CD4-positive, alpha-beta memory T cell (primary cell): ENCODE measurements around the gene RTP2. TPM values are rescaled to one million over a fixed set of nuclear protein-coding genes. Genes with fewer than 3 reads are reported as not detected.
"Not testable (repeated sequence)": the region's sequence is repeated elsewhere in the genome, so short reads cannot be mapped to it uniquely, and the experiment has no call there.

Experiments
- CTCF ChIA-PET: fragments of 350-600 bp; sonication (Branson Sonifier 250); formaldehyde crosslinking; loops from one replicate; lab custom pipeline; 2021; ENCODE audit warnings: inconsistent platforms; ENCODE audit not compliant: partially characterized antibody; lab: Charles Lee
- POLR2A ChIA-PET: fragments of 350-600 bp; sonication (Branson Sonifier 250); formaldehyde crosslinking; loops from one replicate; lab custom pipeline; 2021; ENCODE audit not compliant: partially characterized antibody; lab: Charles Lee
- DNase-seq, 5 donors: peaks; one replicate each; pipeline versions ENCODE4 v3.0.0 to v3.0.0-alpha.2; 2020 to 2022; ENCODE audit warnings: mixed read lengths in 1 of 5
- H3K27ac ChIP-seq: one replicate; pipeline ENCODE4 v1.7.0; 2013; ENCODE audit warnings: low read depth, low read length
- H3K27me3 ChIP-seq: 2 replicates; pipeline ENCODE4 v1.7.0; 2013; ENCODE audit warnings: mild to moderate bottlenecking, low read length, moderate library complexity; ENCODE audit not compliant: insufficient read depth
- H3K36me3 ChIP-seq: 2 replicates; pipeline ENCODE4 v1.7.0; 2013; ENCODE audit warnings: mild to moderate bottlenecking, low read length, moderate library complexity; ENCODE audit not compliant: insufficient read depth
- H3K4me1 ChIP-seq: 2 replicates; pipeline ENCODE4 v1.7.0; 2013; ENCODE audit warnings: mild to moderate bottlenecking, low read length, moderate library complexity; ENCODE audit not compliant: insufficient read depth
- H3K4me3 ChIP-seq, 2 donors: one replicate each; pipeline ENCODE4 v1.7.0; 2013; ENCODE audit warnings: low read length in 2 of 2, mild to moderate bottlenecking in 1 of 2
- H3K9me3 ChIP-seq, 2 donors: one replicate each; pipeline ENCODE4 v1.7.0; 2013; ENCODE audit warnings: low read length in 2 of 2, control low read depth in 1 of 2; ENCODE audit not compliant: control insufficient read depth in 1 of 2
- H3K27ac Mint-ChIP-seq, 7 donors: one replicate each; pipeline ENCODE4 v1.8.0; 2020 to 2021; ENCODE audit warnings: mixed read lengths in 7 of 7, mild to moderate bottlenecking in 6 of 7, inconsistent platforms in 3 of 7, moderate library complexity in 3 of 7
- H3K27me3 Mint-ChIP-seq, 2 donors: one replicate each; pipeline ENCODE4 v1.8.0; 2020 to 2021; ENCODE audit warnings: mixed read lengths in 2 of 2
- H3K36me3 Mint-ChIP-seq, 2 donors: one replicate each; pipeline ENCODE4 v1.8.0; 2020 to 2021; ENCODE audit warnings: mixed read lengths in 2 of 2, inconsistent platforms in 1 of 2, mild to moderate bottlenecking in 1 of 2
- H3K4me1 Mint-ChIP-seq, 4 donors: one replicate each; pipeline ENCODE4 v1.8.0; 2020 to 2021; ENCODE audit warnings: mixed read lengths in 4 of 4, mild to moderate bottlenecking in 1 of 4
- H3K4me3 Mint-ChIP-seq, 8 donors: one replicate each; pipeline ENCODE4 v1.8.0; 2020 to 2021; ENCODE audit warnings: mixed read lengths in 8 of 8, mild to moderate bottlenecking in 7 of 8, moderate library complexity in 6 of 8, inconsistent platforms in 3 of 8
- H3K9me3 Mint-ChIP-seq, 8 donors: one replicate each; pipeline ENCODE4 v1.8.0; 2020 to 2021; ENCODE audit warnings: mixed read lengths in 8 of 8, mild to moderate bottlenecking in 5 of 8, inconsistent platforms in 3 of 8, moderate library complexity in 1 of 8
- intact Hi-C: fragments of 100-400 bp; cut with micrococcal nuclease; formaldehyde crosslinking; loops from one replicate; pipeline ENCODE4 v1.15.1; 2023
- polyA plus RNA-seq, 2 donors: library from polyadenylated mRNA; unstranded; fragments of 300-500 nt; fragmentation: Illumina TruSeq; gene quantifications; one replicate each; pipeline ENCODE4 v1.2.3, GENCODE V29; 2021
- total RNA-seq, 2 experiments: library from RNA; stranded (reverse); gene quantifications; one replicate each; pipeline ENCODE4 v1.2.3, GENCODE V29; 2021

The RTP2 gene
- total and polyA plus RNA-seq, 4 experiments from 2014 or later = not detected

DNA sequence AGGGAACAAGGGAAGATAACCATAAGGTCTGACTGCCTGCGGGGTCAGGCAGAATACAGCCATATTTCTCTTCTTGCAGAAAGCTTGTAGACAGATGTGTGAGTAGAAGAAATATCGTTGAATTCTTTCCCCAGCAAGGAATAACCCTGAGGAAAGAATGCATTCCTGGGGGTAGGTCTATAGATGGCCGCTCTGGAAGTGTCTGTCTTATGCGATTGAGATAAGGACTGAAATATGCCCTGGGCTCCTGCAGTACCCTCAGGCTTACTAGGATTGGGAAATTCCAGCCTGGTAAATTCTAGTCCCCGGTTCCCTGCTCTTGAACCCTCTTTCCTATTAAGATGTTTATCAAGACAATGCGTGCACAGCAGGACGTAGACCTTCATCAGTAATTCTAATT lies 16.4 kb downstream of the RTP2 start:
- Mint-ChIP-seq H3K9me3 (peaks cover 0 to 24% (median 17%) of the 10 kb centered on the region in 8 donors), H3K4me1 (no peaks in the 10 kb centered on the region), H3K27ac (no peak overlapping the region), H3K36me3 (no peaks in the 10 kb centered on the region), H3K4me3 (no peak overlapping the region), H3K27me3 (peaks cover 12 to 15% of the 10 kb centered on the region in 2 donors)
- Histone ChIP-seq H3K27ac (no peak overlapping the region), H3K36me3 (no peaks in the 10 kb centered on the region), H3K4me1 (no peaks in the 10 kb centered on the region), H3K9me3 (no peaks in the 10 kb centered on the region), H3K4me3 (no peak overlapping the region), H3K27me3 (no peaks in the 10 kb centered on the region)
- DNase-seq = no peak
- ChIA-PET CTCF (interaction anchor here (12.9 kb wide), 1 partner anchor 363 kb away, joined by 464 read pairs; no protein-coding TSS in a partner anchor), POLR2A (no interaction called here)
- intact Hi-C loops = no loop called here

- ChIA-PET POLR2A (interaction anchor here (0.6 kb wide), 1 partner anchor 467 kb away, joined by 3 read pairs; no protein-coding TSS in a partner anchor), CTCF (interaction anchor here (1.3 to 12.9 kb wide), 3 partner anchors 8 to 361 kb away, joined by 4 to 464 read pairs (median 4); partner anchors contain the start of gene RTP2)
- Mint-ChIP-seq H3K27me3 (peaks cover 18 to 22% of the 10 kb centered on the region in 2 donors), H3K9me3 (peaks cover 0 to 24% (median 17%) of the 10 kb centered on the region in 8 donors), H3K4me3 (no peak overlapping the region), H3K36me3 (no peaks in the 10 kb centered on the region), H3K27ac (no peak overlapping the region), H3K4me1 (no peaks in the 10 kb centered on the region)
- no peaks in the 10 kb centered on the region for H3K27me3 ChIP-seq
- intact Hi-C loops = no loop called here
- DNase-seq = no peak
- H3K9me3 ChIP-seq = no peaks in the 10 kb centered on the region
- no peak overlapping the region for H3K27ac ChIP-seq
- H3K4me3 ChIP-seq = no peak overlapping the region
- no peaks in the 10 kb centered on the region for H3K36me3 ChIP-seq
- no peaks in the 10 kb centered on the region for H3K4me1 ChIP-seq
Observed at GRCh38 chr3:187684880-187685279, 17.5 kb downstream of the RTP2 start.

DNA sequence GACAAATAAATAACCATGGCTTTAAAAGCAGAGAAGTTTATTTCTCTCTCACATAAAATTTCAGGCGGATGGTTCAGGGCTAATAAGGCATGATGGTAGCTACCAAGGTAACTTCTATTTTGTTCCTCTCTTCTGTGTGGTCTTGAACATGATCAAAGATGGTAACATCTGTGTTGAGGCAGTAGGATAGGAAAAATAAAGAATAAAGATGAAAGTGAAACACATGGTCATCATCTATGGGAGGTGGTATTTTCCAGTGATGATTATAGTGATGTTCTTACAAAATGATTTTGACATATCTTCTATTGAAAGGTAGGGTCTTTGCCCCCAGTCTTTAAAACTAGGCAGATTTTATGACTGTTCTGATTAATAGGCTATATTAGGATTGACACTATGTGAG lies 17.9 kb downstream of the RTP2 start:
- Mint-ChIP-seq H3K4me3 (no peak overlapping the region), H3K27ac (no peak overlapping the region), H3K9me3 (peaks cover 0 to 24% (median 17%) of the 10 kb centered on the region in 8 donors), H3K27me3 (peaks cover 21 to 26% of the 10 kb centered on the region in 2 donors), H3K36me3 (no peaks in the 10 kb centered on the region), H3K4me1 (peaks cover 0 to 2% (median 0%) of the 10 kb centered on the region in 4 donors)
- no peak for DNase-seq
- H3K27me3 ChIP-seq = no peaks in the 10 kb centered on the region
- no peaks in the 10 kb centered on the region for H3K4me1 ChIP-seq
- POLR2A ChIA-PET = no interaction called here
- intact Hi-C loops = no loop called here
- no peak overlapping the region for H3K27ac ChIP-seq
- no peaks in the 10 kb centered on the region for H3K36me3 ChIP-seq
- no peak overlapping the region for H3K4me3 ChIP-seq
- CTCF ChIA-PET = interaction anchor here (1.3 to 12.9 kb wide), 3 partner anchors 9 to 361 kb away, joined by 4 to 464 read pairs (median 4); partner anchors contain the start of gene RTP2
- H3K9me3 ChIP-seq = no peaks in the 10 kb centered on the region

GRCh38 chr3:187681756-187682155 lies 20.6 kb downstream of the RTP2 start:
- H3K36me3 ChIP-seq, H3K27me3 ChIP-seq, intact Hi-C loops, DNase-seq, H3K36me3 Mint-ChIP-seq, H3K4me1 Mint-ChIP-seq, H3K9me3 ChIP-seq, H3K27ac Mint-ChIP-seq, POLR2A ChIA-PET, H3K4me3 Mint-ChIP-seq, H3K4me1 ChIP-seq, H3K27ac ChIP-seq, H3K4me3 ChIP-seq: not testable (repeated sequence)
- peaks cover 25 to 32% of the 10 kb centered on the region in 2 donors for H3K27me3 Mint-ChIP-seq
- peaks cover 0 to 22% (median 16%) of the 10 kb centered on the region in 8 donors for H3K9me3 Mint-ChIP-seq
- CTCF ChIA-PET = interaction anchor here (0.7 to 12.9 kb wide), 8 partner anchors 11 to 589 kb away, joined by 3 to 464 read pairs (median 31); partner anchors contain the start of gene SST

DNA sequence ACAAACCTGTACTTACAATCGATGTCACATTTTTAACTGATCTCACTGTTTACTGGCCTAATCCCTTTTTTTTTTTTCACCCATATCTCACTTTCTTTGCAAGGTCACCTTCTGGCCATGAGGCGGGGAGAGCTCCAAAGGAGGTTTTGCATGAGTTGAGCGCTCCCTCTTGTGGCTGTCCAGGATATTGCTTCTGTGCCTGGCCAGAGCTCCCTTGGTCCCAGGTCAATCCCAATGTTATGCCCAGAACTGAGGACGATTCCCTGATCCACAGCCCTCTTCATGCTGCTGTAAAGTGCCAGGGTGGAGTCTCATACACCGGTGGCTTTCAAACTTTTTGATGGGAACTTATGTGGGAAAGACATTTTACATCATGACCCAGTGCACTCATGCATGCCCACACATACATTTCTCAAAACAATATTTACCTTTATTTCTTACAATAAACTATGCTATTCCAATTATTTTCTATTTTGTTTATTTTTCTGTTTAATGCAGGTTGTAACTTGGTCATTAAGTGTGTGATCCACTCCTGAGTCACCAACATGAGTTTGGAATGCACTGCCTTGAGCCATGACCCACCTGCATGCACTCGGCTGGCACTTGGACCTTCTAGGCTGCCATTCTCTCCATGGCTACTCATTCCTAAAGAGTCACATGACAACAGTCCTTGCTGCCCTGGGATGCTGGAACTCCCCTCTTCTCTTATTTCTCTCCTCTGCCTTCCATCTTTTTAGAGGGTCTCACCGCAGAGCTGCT lies 22.5 kb downstream of the RTP2 start:
- Histone ChIP-seq H3K9me3 (no peaks in the 10 kb centered on the region), H3K36me3 (no peaks in the 10 kb centered on the region), H3K4me1 (no peaks in the 10 kb centered on the region), H3K27me3 (no peaks in the 10 kb centered on the region), H3K27ac (no peak overlapping the region), H3K4me3 (no peak overlapping the region)
- Mint-ChIP-seq H3K4me3 (no peak overlapping the region), H3K36me3 (no peaks in the 10 kb centered on the region), H3K9me3 (peaks cover 0 to 6% (median 2%) of the 10 kb centered on the region in 8 donors), H3K27ac (no peak overlapping the region), H3K4me1 (peaks cover 0 to 2% (median 0%) of the 10 kb centered on the region in 4 donors), H3K27me3 (peaks cover 29 to 43% of the 10 kb centered on the region in 2 donors)
- POLR2A ChIA-PET = interaction anchor here (1.3 kb wide), 1 partner anchor 361 kb away, joined by 10 read pairs; no protein-coding TSS in a partner anchor
- CTCF ChIA-PET = interaction anchor here (0.7 to 12.9 kb wide), 37 partner anchors 9 to 1275 kb away, joined by 3 to 464 read pairs (median 4); partner anchors contain the start of genes RTP2, RTP4 and SST
- intact Hi-C loops = loop anchor here (1.0 to 2.0 kb wide), 3 partner anchors 35 to 361 kb away; no protein-coding TSS in a partner anchor
- DNase-seq = peak; percentile 37 to 63 (median 54)

DNA sequence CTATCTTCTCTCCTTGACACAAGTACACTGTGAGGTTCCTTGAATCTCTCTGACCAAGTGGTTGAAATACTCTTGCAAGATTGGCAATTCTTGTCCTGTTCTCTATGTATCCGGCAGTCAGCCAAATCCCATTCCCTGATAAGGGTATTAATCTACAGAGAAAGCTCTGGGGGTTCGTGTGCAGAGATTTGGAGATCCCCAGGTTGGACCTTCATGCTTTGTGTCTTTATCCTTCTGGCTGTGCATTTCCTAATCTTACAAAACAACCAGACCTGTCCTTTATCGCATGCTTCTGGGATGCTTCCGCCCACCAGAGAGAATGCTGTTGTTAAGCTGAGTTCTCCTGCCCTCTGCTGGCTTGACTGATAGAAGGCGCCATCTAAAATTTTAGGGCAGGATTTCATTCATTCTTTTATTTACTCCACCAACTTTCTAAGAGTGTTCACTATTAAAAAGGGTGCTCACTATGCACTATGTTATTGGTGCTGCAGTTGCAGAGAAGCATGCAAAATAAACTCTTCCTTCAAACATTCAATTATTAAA lies 23.6 kb downstream of the RTP2 start:
- DNase-seq = peak in 3 of 5 donors; percentile 4 to 23 (median 9)
- Mint-ChIP-seq H3K27ac (no peak overlapping the region), H3K4me3 (no peak overlapping the region), H3K9me3 (no peaks in the 10 kb centered on the region), H3K4me1 (peaks cover 0 to 2% (median 0%) of the 10 kb centered on the region in 4 donors), H3K36me3 (no peaks in the 10 kb centered on the region), H3K27me3 (peaks cover 32 to 44% of the 10 kb centered on the region in 2 donors)
- no peaks in the 10 kb centered on the region for H3K27me3 ChIP-seq
- H3K9me3 ChIP-seq = no peaks in the 10 kb centered on the region
- ChIA-PET POLR2A (interaction anchor here (1.3 kb wide), 1 partner anchor 360 kb away, joined by 10 read pairs; no protein-coding TSS in a partner anchor), CTCF (interaction anchor here (0.7 to 12.9 kb wide), 29 partner anchors 10 to 1276 kb away, joined by 3 to 464 read pairs (median 5); partner anchors contain the start of genes RTP2, RTP4 and SST)
- no peaks in the 10 kb centered on the region for H3K4me1 ChIP-seq
- intact Hi-C loops = loop anchor here (1.0 to 2.0 kb wide), 3 partner anchors 36 to 359 kb away; no protein-coding TSS in a partner anchor
- H3K27ac ChIP-seq = no peak overlapping the region
- H3K36me3 ChIP-seq = no peaks in the 10 kb centered on the region
- no peak overlapping the region for H3K4me3 ChIP-seq
